Central memory CD4-positive, alpha-beta T cell (primary cell): ENCODE measurements around the gene MBTPS2.
"Not testable (repeated sequence)": the region's sequence is repeated elsewhere in the genome, so short reads cannot be mapped to it uniquely, and the experiment has no call there.

Experiments used
- DNase-seq: peaks from one replicate; pipeline ENCODE4 v3.0.0; 2022
- total RNA-seq, 3 experiments: gene quantifications; one replicate each; lab custom pipeline; 2026; lab: John Stamatoyannopoulos, UW

The MBTPS2 gene
- 6.9 to 9.7 (median 7.1) reads per million in 3 experiments for total RNA-seq

- DNase-seq, result peak; percentile 71
These were observed at the start of gene MBTPS2 for GRCh38 chrX:21839334-21840192. Gene MBTPS2 (plus strand): TSS chrX:21839617. CDS start chrX:21839735, 118 bp downstream.

- no peak for DNase-seq
These were observed 40.7 kb upstream of the MBTPS2 start for GRCh38 chrX:21798677-21799219.

GRCh38 chrX:21799767-21800166, 39.6 kb upstream of the MBTPS2 start:
- DNase-seq, result no peak

- DNase-seq, result no peak
These were observed 39.1 kb upstream of the MBTPS2 start for GRCh38 chrX:21800344-21800770.

GRCh38 chrX:21802054-21802670, 37.3 kb upstream of the MBTPS2 start:
- DNase-seq, result no peak

- no peak for DNase-seq
These were observed 36.6 kb upstream of the MBTPS2 start for GRCh38 chrX:21802839-21803238.

- no peak for DNase-seq
These were observed 32.7 kb upstream of the MBTPS2 start for GRCh38 chrX:21806691-21807090.

GRCh38 chrX:21811832-21812231, 27.6 kb upstream of the MBTPS2 start:
- DNase-seq, result no peak

- no peak for DNase-seq
These were observed 26.8 kb upstream of the MBTPS2 start for GRCh38 chrX:21812628-21813027.

GRCh38 chrX:21813612-21814368, 25.6 kb upstream of the MBTPS2 start:
- DNase-seq, result no peak

- no peak for DNase-seq
These were observed 23.3 kb upstream of the MBTPS2 start for GRCh38 chrX:21816136-21816535.

- not testable (repeated sequence) for DNase-seq
These were observed 19.2 kb upstream of the MBTPS2 start for GRCh38 chrX:21820170-21820569.

GRCh38 chrX:21821875-21822274, 17.5 kb upstream of the MBTPS2 start:
- DNase-seq, result no peak

- DNase-seq, result no peak
These were observed 7.9 kb upstream of the MBTPS2 start for GRCh38 chrX:21831496-21831895.

GRCh38 chrX:21837056-21837455, 2.4 kb upstream of the MBTPS2 start:
- DNase-seq, result no peak

GRCh38 chrX:21838937-21839333, 482 bp upstream of the MBTPS2 start:
- DNase-seq, result no peak

GRCh38 chrX:21840193-21840545, 752 bp downstream of the MBTPS2 start:
- DNase-seq, result no peak

GRCh38 chrX:21843179-21843578, 3.8 kb downstream of the MBTPS2 start:
- DNase-seq, result no peak

- DNase-seq, result no peak
These were observed 5.7 kb downstream of the MBTPS2 start for GRCh38 chrX:21845096-21845495.

GRCh38 chrX:21847342-21847741, 7.9 kb downstream of the MBTPS2 start:
- DNase-seq, result no peak

GRCh38 chrX:21853578-21853977, 14.2 kb downstream of the MBTPS2 start:
- no peak for DNase-seq

- no peak for DNase-seq
These were observed 16.6 kb downstream of the MBTPS2 start, which contains the start of gene YY2 for GRCh38 chrX:21855937-21856415. Gene YY2 (plus strand): TSS chrX:21855987. CDS start chrX:21856485, 498 bp downstream.

GRCh38 chrX:21856504-21856903, 17.1 kb downstream of the MBTPS2 start:
- no peak for DNase-seq
